HCT116 (cell line): ENCODE measurements around the gene CALM3.
A peak's percentile ranks its signal among the peaks of the same experiment; 100 is the strongest.

Experiments
- CEBPB ChIP-seq: IDR thresholded peaks from 2 replicates; pipeline ENCODE4 v1.6.1; 2012; ENCODE audit warnings: low read depth
- EGR1 ChIP-seq: IDR thresholded peaks from 2 replicates; pipeline ENCODE4 v1.6.1; 2012; ENCODE audit warnings: low read depth
- EZH2 ChIP-seq: fragments of 200-600 bp; sonication (generic); IDR thresholded peaks from 2 replicates; pipeline ENCODE4 v1.6.1; 2017; ENCODE audit warnings: antibody characterized with exemption, mixed run types
- JUND ChIP-seq: IDR thresholded peaks from 2 replicates; pipeline ENCODE4 v1.6.1; 2012
- MAX ChIP-seq: IDR thresholded peaks from 2 replicates; pipeline ENCODE4 v1.6.1; 2012
- POLR2A ChIP-seq: IDR thresholded peaks from 2 replicates; pipeline ENCODE4 v1.7.0; 2011; ENCODE audit warnings: borderline replicate concordance; ENCODE audit not compliant: insufficient read depth, insufficient read length; ENCODE audit errors: extremely low read depth
- POLR2AphosphoS5 ChIP-seq: IDR thresholded peaks from 2 replicates; pipeline ENCODE4 v1.6.1; 2011; ENCODE audit warnings: mild to moderate bottlenecking, low read depth, low read length, moderate library complexity
- RAD21 ChIP-seq: IDR thresholded peaks from 2 replicates; pipeline ENCODE4 v1.6.1; 2012; ENCODE audit warnings: low read depth, mild to moderate bottlenecking
- REST ChIP-seq: IDR thresholded peaks from 2 replicates; pipeline ENCODE4 v1.6.1; 2012; ENCODE audit warnings: low read depth
- SP1 ChIP-seq: IDR thresholded peaks from 2 replicates; pipeline ENCODE4 v1.6.1; 2012; ENCODE audit warnings: low read depth
- SRF ChIP-seq: IDR thresholded peaks from 2 replicates; pipeline ENCODE4 v1.6.1; 2012; ENCODE audit warnings: low read depth
- TCF7L2 ChIP-seq: IDR thresholded peaks from 2 replicates; pipeline ENCODE4 v1.7.0; 2011; ENCODE audit warnings: borderline replicate concordance, inconsistent platforms; ENCODE audit not compliant: insufficient read depth, insufficient read length; ENCODE audit errors: extremely low read depth
- TF ChIP-seq, protein P1 (sequence below), 3 experiments: fragments of 200-600 bp in 1 of 3; sonication (generic) in 1 of 3; IDR thresholded peaks in 2 of 3; conservative IDR thresholded peaks in 1 of 3; 2 replicates each; pipeline ENCODE4 v1.5.1; 2012 to 2017; ENCODE audit warnings: low read depth in 2 of 3, low read length in 2 of 3, antibody characterized with exemption in 1 of 3, borderline replicate concordance in 1 of 3, control low read depth in 1 of 3, mild to moderate bottlenecking in 1 of 3, mixed read lengths in 1 of 3, mixed run types in 1 of 3, moderate library complexity in 1 of 3; ENCODE audit not compliant: insufficient read depth in 1 of 3

DNA sequence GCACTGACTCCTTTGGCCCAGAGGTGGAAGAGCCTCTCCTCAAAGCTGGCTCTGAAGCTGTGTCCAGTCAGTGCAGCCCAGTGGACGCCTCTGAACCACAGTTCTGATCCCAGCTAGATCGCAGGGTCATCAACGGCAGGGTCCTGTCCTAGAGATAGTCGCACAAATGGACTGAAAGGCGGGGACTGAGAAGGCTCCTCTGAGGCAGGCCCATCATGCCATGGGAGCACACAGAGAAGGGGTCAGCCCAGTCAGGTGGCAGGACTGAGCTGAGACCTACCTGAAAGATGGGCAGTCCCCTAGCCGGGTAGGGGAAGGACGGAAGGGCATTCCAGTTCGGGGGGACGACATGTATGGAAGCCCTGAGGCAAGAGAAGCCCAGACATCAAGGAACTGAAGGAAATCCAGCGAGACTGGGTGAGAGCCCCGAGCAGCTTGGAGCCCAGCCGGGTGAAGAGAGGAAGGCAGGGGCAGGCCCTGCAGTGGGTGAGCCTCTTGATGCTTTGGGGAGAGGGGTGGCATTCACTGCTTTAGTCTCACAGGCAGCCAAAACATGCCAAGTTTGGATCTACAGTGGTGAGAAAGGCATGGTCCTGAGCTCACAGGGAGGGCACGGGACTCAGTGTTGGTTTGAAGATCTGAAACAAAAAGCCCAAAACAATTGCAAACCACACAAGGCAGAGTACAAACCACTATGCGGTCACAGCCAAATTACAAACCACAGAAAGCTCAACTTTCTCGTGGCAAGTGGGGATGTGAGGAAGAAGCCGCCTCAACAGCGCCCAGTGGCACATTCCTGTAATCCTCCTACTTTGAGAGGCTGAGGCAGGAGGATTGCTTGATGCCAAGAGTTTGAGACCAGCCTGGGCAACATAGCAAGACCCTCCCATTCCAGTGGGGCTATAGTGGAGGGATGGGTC, 10.0 kb downstream of the CALM3 start:
- TF ChIP-seq POLR2A (no peak), POLR2AphosphoS5 (peak; percentile 30; the same call in 1 of the 2 replicates), TCF7L2 (no peak), SRF (no peak), REST (no peak), MAX (no peak), EZH2 (no peak), CEBPB (no peak), EGR1 (no peak), SP1 (no peak), RAD21 (no peak), JUND (no peak)
- TF ChIP-seq, protein P1, sequence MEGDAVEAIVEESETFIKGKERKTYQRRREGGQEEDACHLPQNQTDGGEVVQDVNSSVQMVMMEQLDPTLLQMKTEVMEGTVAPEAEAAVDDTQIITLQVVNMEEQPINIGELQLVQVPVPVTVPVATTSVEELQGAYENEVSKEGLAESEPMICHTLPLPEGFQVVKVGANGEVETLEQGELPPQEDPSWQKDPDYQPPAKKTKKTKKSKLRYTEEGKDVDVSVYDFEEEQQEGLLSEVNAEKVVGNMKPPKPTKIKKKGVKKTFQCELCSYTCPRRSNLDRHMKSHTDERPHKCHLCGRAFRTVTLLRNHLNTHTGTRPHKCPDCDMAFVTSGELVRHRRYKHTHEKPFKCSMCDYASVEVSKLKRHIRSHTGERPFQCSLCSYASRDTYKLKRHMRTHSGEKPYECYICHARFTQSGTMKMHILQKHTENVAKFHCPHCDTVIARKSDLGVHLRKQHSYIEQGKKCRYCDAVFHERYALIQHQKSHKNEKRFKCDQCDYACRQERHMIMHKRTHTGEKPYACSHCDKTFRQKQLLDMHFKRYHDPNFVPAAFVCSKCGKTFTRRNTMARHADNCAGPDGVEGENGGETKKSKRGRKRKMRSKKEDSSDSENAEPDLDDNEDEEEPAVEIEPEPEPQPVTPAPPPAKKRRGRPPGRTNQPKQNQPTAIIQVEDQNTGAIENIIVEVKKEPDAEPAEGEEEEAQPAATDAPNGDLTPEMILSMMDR (IDR thresholded peaks at IDR 0.05 in 2 of 3, conservative IDR thresholded peaks at IDR 0.05 in 1 of 3; ENCODE audit: borderline replicate concordance in 1 of 3, insufficient read depth in 1 of 3, low read depth in 2 of 3, low read length in 2 of 3) = no peak
